ENCODE measurements around the gene HK3.

DNA sequence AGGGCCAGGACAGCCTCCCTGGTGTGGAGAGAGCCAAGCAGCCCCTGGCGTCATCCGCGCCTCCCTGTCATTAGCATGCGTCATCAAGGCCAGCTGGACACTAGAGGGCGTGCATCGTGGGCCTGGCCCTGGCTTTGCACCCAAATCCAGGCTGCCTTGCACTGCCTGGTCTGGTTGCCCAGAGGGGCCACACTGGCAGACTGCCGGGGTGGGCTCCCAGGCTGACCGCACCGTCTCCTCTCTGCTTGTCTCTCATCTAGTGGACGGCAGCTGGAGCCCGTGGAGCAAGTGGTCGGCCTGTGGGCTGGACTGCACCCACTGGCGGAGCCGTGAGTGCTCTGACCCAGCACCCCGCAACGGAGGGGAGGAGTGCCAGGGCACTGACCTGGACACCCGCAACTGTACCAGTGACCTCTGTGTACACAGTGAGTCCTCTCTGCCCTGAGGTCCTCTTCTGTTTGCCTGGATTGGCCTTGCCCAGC is 29.0 kb downstream of the HK3 start:
- TF ChIP-seq, protein P1, sequence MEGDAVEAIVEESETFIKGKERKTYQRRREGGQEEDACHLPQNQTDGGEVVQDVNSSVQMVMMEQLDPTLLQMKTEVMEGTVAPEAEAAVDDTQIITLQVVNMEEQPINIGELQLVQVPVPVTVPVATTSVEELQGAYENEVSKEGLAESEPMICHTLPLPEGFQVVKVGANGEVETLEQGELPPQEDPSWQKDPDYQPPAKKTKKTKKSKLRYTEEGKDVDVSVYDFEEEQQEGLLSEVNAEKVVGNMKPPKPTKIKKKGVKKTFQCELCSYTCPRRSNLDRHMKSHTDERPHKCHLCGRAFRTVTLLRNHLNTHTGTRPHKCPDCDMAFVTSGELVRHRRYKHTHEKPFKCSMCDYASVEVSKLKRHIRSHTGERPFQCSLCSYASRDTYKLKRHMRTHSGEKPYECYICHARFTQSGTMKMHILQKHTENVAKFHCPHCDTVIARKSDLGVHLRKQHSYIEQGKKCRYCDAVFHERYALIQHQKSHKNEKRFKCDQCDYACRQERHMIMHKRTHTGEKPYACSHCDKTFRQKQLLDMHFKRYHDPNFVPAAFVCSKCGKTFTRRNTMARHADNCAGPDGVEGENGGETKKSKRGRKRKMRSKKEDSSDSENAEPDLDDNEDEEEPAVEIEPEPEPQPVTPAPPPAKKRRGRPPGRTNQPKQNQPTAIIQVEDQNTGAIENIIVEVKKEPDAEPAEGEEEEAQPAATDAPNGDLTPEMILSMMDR (IDR thresholded peaks at IDR 0.05): no peak
- TF ChIP-seq POLR2A (IDR thresholded peaks at IDR 0.05): no peak
